ENCODE results near the gene MGAT4B.

GRCh38 chr5:179840321-179840720, 33.7 kb upstream of the MGAT4B start:
- TF ChIP-seq CTCF (IDR thresholded peaks at IDR 0.05) (no peak), POLR2A (IDR thresholded peaks at IDR 0.05) (peak; percentile 9)
